ENCODE data around the gene EXOC3L2. TPM values are rescaled to one million over a fixed set of nuclear protein-coding genes. Genes with fewer than 3 reads are reported as not detected.

The EXOC3L2 gene
- total and polyA plus RNA-seq, 8 donors, result 0.85 to 3.3 (median 1.3) TPM

GRCh38 chr19:45290381-45290931, 45.2 kb upstream of the EXOC3L2 start:
- H3K9me3 ChIP-seq, result no peaks in the 10 kb centered on the region
- H3K4me3 ChIP-seq, result no peak overlapping the region
- no peak for ATAC-seq
- H3K36me3 ChIP-seq, result peaks cover 0 to 70% of the 10 kb centered on the region in 2 donors
- DNase-seq, result no peak
- no peak overlapping the region for H3K27ac ChIP-seq
- no peak for TF ChIP-seq CTCF (IDR thresholded peaks at IDR 0.05)
- intact Hi-C loops (cut with DNase I), result no loop called here
- H3K4me1 ChIP-seq, result no peaks in the 10 kb centered on the region
- no peaks in the 10 kb centered on the region for H3K27me3 ChIP-seq

DNA sequence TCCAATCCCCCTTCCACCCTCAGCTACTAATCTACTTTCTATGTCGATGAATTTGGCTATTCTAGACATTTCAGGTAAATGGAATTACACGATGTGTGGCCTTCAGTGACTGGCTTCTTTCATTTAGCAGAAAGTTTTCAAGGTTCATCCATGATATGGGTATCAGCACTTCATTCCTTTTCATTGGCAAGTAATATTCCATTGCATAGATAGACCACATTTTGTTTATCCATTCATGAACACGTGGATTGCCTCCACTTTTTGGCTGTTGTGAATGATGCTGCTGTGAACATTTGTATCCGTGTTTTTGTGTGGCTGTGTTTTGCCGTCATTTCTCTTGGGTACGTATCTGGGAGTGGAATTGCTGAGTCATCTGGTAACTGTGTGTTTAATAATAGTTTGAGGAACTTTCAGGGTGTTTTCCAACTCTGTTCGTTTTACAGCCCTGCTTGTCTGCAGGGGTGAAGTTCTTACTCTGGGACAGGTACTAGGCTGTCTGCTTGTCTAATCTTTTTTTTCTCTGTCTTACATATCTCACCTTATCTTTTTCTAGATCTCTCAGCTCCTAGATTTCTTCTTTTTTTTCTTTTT, 38.3 kb upstream of the EXOC3L2 start:
- peaks cover 0 to 13% of the 10 kb centered on the region in 2 donors for H3K4me1 ChIP-seq
- H3K27ac ChIP-seq, result peak overlapping the region in 1 of 2 donors; percentile 80
- no peaks in the 10 kb centered on the region for H3K27me3 ChIP-seq
- intact Hi-C loops (cut with DNase I), result no loop called here
- H3K36me3 ChIP-seq, result peaks cover 0 to 85% of the 10 kb centered on the region in 2 donors
- DNase-seq, result no peak
- ATAC-seq, result peak; percentile 37
- no peak overlapping the region for H3K4me3 ChIP-seq
- no peak for TF ChIP-seq CTCF (IDR thresholded peaks at IDR 0.05)
- H3K9me3 ChIP-seq, result no peaks in the 10 kb centered on the region

DNA sequence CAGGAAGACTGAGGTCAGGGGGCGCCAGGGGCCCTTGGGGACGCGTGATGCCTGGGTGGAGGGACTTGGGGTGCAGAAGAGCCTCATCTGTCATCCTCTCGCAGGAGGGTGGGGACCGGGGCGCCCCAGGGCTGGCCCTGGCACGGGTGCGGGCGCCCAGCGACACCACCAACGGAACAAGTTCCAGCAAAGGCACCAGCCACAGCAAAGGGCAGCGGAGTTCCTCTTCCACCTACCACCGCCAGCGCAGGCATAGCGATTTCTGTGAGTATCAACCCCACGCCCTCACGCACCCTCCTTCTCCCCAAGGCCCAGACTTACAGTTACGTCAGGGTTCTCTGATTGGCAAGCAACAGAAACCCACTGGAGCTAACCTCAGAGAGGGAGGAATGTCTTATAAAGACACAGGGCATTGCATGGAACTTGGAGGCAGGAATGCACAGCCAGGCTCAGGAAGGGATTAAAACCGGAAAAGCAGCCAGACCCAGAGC, 35.3 kb upstream of the EXOC3L2 start:
- TF ChIP-seq CTCF (IDR thresholded peaks at IDR 0.05), result no peak
- Histone ChIP-seq H3K27me3 (no peaks in the 10 kb centered on the region), H3K9me3 (no peaks in the 10 kb centered on the region), H3K4me1 (peaks cover 0 to 13% of the 10 kb centered on the region in 2 donors), H3K36me3 (peaks cover 0 to 81% of the 10 kb centered on the region in 2 donors), H3K27ac (peak overlapping the region in 1 of 2 donors; percentile 5), H3K4me3 (no peak overlapping the region)
- ATAC-seq (no peak), DNase-seq (no peak)
- intact Hi-C loops (cut with DNase I), result no loop called here

DNA sequence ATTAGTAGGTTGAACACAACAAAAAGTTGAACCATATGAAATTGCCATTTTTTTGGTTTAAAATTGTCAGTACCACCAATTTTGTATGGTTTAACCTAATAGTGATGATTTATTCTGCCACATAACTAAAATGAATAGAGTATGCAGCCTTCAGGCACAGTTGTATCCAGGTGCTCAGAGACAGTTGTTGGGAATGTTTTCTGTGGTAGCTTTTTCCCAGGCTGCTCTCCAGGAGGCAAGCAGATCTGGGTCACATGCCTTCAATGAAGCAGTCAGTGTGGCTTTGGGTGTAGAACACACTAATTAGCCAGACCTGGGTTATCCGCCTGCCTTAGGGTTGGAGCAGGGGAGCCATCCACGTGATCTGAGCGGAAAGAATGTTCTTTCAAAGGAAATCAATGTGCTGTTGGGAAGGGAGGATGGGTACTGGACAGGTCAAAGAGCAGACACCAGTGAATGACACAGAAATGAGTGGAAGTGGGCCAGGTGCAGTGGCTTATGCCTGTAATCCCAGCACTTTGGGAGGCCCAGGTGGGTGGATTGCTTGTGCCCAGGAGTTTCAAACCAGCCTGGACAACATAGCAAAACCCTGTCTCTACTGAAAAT, 34.5 kb upstream of the EXOC3L2 start:
- H3K27ac ChIP-seq, result no peak overlapping the region
- H3K4me1 ChIP-seq, result peaks cover 0 to 13% of the 10 kb centered on the region in 2 donors
- no peaks in the 10 kb centered on the region for H3K9me3 ChIP-seq
- intact Hi-C loops (cut with DNase I), result no loop called here
- H3K36me3 ChIP-seq, result peaks cover 0 to 81% of the 10 kb centered on the region in 2 donors
- H3K4me3 ChIP-seq, result no peak overlapping the region
- H3K27me3 ChIP-seq, result no peaks in the 10 kb centered on the region
- DNase-seq, result no peak
- no peak for ATAC-seq
- no peak for TF ChIP-seq CTCF (IDR thresholded peaks at IDR 0.05)

DNA sequence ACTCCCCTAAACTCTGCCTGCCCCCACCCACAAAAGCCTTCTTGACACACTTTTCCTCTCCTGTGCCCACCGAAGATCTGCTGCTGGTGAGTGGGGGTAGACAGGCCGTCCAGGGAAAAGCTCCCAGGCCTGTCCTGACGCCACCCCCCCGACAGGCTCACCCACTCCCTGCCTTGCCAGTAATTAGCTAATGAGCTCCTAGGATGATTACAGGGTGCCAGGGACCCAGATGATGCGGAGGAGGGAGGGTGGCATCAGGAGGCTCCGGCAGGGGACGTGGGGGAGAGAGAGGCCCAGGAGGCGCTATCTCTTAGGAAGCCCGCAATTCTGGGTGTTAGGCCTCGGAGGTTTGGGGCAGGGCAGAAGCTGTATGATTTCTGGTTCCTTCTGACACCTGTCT, 32.9 kb upstream of the EXOC3L2 start:
- Histone ChIP-seq H3K4me3 (no peak overlapping the region), H3K9me3 (no peaks in the 10 kb centered on the region), H3K27me3 (no peaks in the 10 kb centered on the region), H3K27ac (no peak overlapping the region), H3K4me1 (peaks cover 0 to 5% of the 10 kb centered on the region in 2 donors), H3K36me3 (peaks cover 0 to 85% of the 10 kb centered on the region in 2 donors)
- DNase-seq (no peak), ATAC-seq (no peak)
- TF ChIP-seq CTCF (IDR thresholded peaks at IDR 0.05), result no peak
- intact Hi-C loops (cut with DNase I), result no loop called here

Measured in left lung (tissue), 10 donors.